GM15510 (cell line): ENCODE data around the gene FRMD4A.

ENCODE experiments used
- POLR2A ChIP-seq: IDR thresholded peaks from 3 replicates; pipeline ENCODE4 v1.6.1; 2011; ENCODE audit warnings: borderline replicate concordance; ENCODE audit not compliant: insufficient read length; ENCODE audit errors: extremely low read depth

The FRMD4A gene

GRCh38 chr10:13773043-13773442, 557.7 kb downstream of the FRMD4A start:
- TF ChIP-seq POLR2A = no peak

- no peak for TF ChIP-seq POLR2A
Measured at GRCh38 chr10:13771992-13772391, 558.7 kb downstream of the FRMD4A start.

- TF ChIP-seq POLR2A = no peak
Measured at GRCh38 chr10:13770760-13771493, 559.8 kb downstream of the FRMD4A start.

- TF ChIP-seq POLR2A = no peak
Measured at GRCh38 chr10:13769946-13770345, 560.8 kb downstream of the FRMD4A start.

GRCh38 chr10:13767676-13768178, 563.0 kb downstream of the FRMD4A start:
- no peak for TF ChIP-seq POLR2A

GRCh38 chr10:13765641-13766341, 564.9 kb downstream of the FRMD4A start:
- TF ChIP-seq POLR2A = no peak

- TF ChIP-seq POLR2A = no peak
Measured at GRCh38 chr10:13761490-13762091, 569.1 kb downstream of the FRMD4A start.

GRCh38 chr10:13759168-13759567, 571.6 kb downstream of the FRMD4A start:
- no peak for TF ChIP-seq POLR2A

GRCh38 chr10:13758756-13759155, 572.0 kb downstream of the FRMD4A start:
- TF ChIP-seq POLR2A = no peak

GRCh38 chr10:13758312-13758711, 572.4 kb downstream of the FRMD4A start:
- TF ChIP-seq POLR2A = no peak

- no peak for TF ChIP-seq POLR2A
Measured at GRCh38 chr10:13754277-13754676, 576.4 kb downstream of the FRMD4A start.

GRCh38 chr10:13751191-13751764, 579.4 kb downstream of the FRMD4A start:
- no peak for TF ChIP-seq POLR2A

GRCh38 chr10:13750299-13751190, 580.2 kb downstream of the FRMD4A start:
- no peak for TF ChIP-seq POLR2A

- no peak for TF ChIP-seq POLR2A
Measured at GRCh38 chr10:13745271-13745670, 585.5 kb downstream of the FRMD4A start.

- no peak for TF ChIP-seq POLR2A
Measured at GRCh38 chr10:13743963-13744362, 586.8 kb downstream of the FRMD4A start.

GRCh38 chr10:13743101-13743693, 587.5 kb downstream of the FRMD4A start:
- TF ChIP-seq POLR2A = no peak
